Stimulated activated CD4-positive, alpha-beta T cell treated with anti-CD3 and anti-CD28 coated beads, TNF-alpha, amount 100 ng/mL, for 24 hours (primary cell): ENCODE data around the gene NPR2.
A peak's percentile ranks its signal among the peaks of the same experiment; 100 is the strongest.

ENCODE experiments used
- DNase-seq, 3 experiments: peaks; one replicate each; pipeline ENCODE4 v3.0.0-alpha.2; 2020; ENCODE audit warnings: low read depth in 3 of 3

Gene NPR2

DNA sequence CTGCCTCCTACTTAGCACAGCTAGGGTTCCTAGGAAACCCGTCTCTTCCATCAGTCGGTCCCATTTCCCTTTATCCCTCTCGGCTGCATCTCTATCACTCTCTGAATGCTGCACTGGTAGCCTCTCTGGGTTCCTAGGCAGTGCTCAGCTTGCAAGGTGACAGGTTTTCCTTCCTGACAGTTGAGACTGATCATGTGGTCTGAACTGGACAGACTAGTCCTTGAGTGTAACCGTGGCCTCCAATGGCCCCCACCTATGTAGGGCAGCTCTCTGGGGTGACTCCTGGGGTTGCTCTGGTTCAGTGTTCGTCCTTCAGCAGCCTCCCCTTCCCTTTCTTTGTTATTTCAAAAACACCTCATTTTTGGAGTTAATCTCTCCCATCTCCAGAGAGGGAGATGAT, 41.4 kb downstream of the NPR2 start:
- DNase-seq = no peak

DNA sequence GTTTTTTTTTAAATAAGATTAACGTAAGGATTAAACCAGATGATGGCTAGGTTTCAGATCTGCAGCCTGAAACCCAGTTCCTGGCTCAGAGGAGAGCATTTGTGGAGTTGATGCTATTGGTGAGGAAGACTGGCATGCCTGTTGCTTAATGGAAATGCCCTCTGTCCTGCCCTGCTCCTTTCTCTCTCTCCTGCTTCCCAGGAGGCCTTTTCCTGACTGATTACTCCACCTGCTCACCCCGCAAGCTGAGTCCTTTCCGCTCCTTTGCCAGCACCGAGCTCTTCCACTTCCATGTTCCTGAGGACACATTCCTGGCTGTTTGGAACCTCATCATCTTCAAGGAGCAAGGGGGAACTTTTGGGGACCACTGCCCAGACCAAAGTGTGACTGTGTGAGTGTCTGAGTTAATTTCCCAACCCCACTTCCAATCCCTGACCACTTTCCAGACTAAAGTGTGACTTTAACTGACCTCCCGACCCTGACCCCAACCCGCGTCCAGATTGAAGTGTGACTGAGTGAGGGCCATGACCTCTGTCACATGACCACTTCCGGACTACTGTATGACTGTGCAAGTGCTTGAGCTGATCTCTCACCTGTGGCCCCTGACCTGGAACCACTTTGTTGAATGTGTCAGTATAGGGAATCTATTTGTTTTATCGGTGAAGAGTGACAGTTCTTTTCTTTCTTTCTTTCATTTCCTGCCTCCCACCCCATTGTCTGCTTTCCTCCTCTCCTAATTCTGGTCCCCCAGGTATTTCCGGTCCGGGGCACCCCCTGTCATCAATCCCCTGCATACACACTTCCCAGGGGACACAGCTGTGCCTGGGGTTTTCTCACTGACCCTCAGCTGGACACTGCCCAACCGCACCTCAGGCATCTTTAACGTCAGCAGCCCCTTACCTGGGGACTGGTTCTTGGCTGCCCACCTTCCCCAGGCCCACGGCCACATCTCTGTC, 43.1 kb downstream of the NPR2 start:
- no peak for DNase-seq

DNA sequence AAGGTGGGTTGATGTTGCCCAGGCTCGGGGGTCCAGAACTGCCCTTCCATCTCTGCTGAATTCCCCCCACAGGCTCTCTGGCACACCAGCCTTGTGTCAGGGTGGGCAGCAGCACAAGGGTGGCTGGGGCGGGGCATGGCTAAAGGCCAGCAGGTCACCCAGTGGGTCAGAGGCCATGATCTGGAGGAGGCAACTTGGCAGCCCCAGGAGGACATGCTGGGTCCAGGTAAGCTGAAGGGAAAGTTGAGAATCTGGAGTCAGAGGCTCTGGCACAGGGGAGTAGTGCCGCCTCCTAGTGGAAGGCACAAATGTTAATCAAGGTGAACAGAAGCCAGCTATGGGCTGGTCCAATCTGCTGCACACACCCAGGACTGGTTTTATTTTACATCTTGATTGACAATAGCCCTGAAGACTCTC, 43.8 kb downstream of the NPR2 start:
- no peak for DNase-seq

DNA sequence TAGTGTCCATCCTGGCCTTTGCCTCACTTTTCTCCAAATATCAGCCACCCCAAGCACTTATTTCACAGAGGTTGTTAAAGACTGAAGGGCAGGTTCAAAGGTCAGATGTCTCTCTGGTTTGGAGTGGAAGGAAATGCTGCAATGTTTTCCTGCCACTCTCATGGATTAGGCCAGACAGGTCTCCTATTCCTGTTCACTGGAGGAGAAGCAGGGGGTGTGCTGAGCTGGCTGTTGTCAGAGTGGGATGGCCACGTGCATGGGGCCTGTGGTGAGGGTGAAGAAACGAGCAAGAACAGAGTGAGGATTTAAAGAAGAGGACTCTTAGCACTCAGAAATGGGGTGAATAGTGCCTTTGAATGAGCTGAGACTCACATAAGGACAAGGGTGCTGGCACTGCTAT, 44.4 kb downstream of the NPR2 start:
- DNase-seq = no peak

DNA sequence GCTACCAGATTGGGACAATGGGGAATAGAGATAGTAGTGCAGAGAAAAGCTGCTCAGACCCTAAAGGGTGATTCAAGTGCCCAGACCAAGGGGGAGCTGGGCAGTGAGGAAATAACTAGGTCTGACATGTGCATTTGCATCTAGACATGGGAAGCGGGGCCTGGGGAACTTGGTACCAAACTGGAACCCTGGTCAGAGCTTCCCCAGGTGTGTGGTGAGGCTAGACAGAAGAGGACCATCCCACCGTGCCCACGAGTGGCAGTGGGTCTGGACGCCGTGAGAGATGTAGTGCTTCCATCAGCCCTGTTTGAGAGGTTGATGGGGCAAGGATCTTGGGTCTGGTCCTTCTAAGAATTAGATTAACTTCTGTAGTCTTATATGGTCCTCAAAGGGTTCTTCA, 45.2 kb downstream of the NPR2 start:
- DNase-seq = no peak

DNA sequence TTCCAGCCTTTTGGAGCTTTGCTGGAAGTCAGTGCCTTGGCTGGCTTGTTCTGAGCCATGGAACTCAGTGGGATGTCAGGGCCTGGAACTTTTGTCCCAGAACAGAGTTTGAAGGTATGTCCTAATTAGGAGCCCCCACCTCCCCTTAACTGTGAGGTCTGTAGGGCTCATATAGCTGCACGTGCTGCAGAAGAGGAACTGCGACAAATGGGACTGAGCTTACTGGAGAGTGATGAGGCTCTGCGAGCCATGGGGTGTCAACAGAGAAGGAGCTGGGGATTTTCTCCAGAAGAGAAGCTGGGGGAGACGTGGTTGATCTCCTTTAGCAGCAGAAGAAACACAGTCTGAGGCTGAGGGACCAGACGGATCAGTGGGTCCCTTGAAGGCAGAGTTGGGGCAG, 48.5 kb downstream of the NPR2 start:
- no peak for DNase-seq

DNA sequence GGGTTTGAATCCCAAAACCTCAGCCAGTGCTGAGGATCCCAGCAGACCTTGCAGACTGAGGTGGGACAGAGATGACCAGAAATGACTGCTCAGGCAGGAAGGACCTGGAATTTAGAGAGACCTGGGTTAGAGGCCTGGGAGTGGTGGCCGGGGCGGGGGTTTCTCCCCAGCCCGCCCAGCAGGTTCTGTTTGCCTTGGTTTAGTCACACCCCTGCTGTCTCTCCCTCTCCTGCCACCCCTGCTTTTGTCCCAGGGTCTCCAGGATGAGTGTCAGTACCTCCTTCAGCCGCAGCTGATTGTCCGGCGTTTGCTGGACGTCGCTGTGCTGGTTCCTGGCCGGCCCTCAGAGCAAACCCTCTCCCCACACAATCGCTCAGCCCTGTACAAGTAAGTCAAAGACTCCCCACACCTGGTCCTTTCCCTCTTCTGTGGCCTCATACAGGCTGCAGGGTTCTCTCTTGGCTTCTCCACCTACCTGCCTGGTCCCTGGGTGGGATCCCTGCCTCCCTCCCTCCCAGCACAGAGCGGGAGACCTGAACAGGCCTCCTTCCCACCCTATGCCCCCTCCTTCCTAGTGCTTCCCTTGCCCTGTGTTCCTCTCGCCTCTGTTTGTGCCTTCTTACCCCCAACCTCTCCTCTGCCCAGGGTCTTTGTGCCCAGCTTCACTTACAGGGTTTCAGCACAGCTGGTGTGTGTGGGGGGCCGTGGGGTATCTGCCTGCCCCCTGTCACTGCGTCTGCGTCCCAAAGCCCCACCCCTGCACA, 49.7 kb downstream of the NPR2 start:
- no peak for DNase-seq

DNA sequence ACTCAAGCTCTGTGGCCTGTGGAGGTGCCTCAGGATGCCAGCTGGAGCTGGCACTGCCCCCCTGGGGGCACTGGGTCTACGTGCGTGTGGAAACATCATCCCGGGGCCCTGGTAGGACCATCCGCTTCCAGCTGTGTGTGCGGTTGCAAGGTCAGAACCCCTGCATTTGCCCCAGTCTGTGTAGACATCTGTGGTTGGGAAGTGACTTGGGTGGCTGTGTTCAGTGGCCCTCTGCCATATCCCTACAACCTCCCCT, 50.2 kb downstream of the NPR2 start:
- DNase-seq = no peak

DNA sequence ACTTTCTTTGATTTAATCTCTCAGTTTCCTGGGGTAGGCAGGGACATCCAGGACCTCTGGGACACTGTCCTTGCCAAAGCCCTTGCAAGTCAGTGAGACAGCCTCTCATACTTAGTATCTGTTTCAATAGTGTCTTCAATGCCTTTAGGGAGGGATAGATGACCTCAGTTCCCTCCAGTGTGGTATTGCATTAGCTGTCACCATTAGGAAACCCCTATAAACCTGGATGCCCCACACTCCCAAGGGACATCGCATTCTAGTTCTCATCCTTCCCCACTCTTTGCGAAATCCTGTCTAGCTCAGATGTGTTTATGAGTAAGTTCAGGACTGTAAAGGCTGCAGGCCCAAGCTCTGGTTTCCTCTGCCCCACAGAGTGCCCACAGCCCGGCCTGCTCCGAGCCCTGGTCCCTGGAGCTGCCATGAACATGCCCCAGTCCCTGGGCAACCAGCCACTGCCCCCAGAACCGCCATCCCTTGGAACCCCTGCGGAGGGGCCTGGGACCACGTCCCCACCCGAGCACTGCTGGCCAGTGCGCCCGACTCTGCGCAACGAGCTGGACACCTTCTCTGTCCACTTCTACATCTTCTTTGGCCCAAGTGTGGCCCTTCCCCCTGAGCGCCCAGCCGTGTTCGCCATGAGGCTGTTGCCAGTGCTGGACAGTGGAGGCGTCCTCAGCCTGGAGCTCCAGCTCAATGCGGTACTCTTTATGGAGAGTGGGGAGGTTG, 50.8 kb downstream of the NPR2 start:
- DNase-seq = no peak

DNA sequence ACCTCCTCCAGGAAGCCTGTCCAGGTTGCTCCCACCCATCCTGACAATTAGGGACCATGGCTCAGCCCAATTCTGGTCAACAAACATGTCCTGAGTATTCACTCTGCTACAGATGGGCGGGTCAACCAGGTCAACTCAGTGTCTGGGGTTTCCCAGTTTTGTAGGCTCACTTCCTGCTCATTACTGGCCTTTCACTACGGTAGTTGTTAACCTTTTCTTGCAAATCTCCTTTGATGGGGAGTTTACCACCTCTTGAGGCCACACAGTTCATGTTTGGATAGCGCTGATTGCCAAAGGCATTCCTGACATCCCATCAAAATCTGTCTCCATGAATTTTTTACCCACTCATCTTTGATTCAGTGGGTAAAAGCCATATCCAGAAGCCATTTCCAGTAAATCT, 51.4 kb downstream of the NPR2 start:
- DNase-seq = no peak

DNA sequence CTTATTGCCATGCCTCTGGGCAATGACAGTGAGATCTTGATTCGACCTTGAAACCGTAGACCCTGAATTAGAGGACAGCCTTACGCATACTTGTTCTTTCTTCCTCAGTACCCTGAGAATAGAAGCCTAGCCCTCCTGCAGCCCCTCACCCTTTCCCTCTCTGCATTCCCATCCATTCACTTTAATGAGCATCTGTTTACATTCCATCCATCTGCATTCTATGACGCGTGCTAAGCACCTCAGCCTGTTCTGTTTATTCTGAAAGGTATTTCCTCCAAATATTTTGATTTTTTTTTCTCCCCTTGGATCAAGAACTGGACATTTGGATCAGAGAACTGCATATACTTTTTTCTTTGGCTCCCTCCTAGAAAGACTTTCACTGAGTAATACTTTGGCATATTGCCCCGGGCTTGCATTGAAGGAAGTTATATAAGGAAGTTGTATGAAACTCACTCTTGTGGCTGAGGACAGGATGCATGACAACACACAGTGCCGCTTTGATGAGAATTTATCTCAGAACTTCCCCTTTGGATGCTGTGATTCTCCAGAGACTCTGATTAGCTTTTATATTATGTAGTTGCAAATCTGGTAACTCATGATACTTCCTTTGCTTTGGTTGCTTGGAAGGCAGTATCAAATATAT, 53.4 kb downstream of the NPR2 start:
- DNase-seq = no peak

DNA sequence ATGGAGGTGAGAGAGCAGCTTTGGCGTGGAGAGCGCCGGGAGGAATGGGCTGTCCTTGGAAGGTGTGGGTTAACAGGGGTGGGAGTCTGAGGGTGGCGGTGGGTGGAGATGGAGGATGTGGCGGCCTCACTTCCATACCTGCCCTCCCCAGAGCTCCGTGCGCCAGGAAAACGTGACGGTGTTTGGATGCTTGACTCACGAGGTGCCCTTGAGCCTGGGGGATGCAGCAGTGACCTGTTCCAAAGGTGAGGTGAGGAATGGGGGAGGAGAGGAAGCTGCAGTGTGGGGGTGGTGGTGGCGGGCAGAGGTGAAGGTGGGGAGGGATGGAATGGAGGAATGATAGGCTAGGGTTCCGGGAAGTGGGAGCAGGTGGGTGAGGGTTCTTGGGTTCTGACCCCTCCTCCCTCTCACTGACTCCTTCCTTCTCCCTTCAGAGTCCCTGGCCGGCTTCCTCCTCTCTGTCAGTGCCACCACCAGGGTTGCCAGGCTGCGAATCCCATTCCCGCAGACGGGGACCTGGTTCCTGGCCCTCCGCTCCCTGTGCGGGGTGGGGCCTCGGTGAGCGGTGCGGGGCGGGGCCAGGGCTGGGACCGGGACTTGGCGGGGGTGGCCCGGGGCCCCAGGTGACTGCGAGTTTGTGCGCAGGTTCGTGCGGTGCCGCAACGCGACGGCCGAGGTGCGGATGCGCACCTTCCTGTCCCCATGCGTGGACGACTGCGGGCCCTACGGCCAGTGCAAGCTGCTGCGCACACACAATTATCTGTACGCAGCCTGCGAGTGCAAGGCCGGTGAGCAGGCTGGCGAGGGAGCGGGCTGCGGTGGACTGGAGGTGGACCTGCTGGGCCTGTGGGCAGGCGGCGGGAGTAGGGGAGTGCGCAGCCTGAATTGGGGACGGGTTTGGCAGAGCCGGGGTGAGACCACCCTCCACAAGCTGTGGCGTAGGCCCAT, 54.7 kb downstream of the NPR2 start:
- DNase-seq = no peak

DNA sequence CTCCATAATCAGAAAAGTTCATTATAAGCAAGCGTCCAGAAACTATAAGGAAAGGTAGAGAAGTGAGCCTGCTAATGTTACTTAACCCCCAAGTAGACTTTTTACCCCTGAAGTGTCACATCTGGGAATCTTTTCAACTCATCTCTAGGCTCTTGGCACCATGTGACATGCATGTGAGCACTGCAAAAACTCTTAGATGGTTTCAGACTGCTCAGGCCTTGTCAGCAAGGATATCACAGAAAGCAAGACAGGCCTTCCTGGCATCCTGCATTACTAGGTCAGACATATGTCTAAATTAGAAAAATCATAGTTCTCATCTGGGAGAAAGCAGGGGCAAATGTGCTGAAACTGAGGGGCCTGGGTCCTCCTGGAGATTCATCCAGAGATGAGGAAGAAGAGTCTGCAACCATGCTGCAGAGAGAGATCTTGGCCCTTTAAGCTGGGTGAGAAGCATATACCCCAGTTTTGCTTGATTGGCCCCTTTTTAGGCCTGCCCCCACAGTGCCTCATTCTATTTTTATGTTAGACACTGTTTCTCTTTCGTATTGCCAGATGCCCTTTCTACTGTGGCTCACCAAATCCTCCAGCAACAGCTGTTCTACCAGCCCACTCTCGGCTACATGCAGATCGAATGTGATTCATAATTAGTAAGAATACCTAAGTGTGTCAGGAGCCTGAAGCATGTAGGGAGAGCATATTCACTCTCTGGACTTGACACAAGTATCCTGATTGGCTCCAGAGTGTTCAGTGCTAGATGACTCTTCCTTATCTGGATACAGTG, 56.6 kb downstream of the NPR2 start:
- DNase-seq = peak in 1 of 3 experiments; percentile 24

DNA sequence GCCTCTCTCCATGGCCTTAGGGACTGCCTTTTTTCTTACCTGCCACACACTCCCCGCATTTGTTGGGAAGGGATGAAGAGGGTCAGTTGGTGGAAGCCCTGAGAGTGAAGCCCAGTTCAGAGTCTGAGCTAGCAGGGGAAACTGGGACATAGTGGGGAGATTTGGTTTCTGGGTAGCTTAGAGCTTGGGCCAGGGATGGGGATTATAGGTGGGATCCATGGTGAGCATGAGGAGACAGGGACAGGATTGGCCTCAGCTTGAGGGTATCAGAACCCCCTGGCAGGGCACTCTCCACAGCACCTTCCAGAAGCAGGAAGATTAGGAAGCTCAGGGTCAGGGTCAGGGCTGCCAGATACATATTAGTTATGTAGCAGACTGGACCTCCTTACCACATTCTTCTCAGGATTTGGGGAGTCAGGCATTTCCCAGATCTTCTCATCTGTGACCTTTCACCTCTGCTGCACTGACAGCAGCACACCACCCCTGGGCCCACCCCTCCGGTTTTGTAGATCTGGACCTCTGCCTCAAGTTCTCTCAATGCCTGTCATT, 61.0 kb downstream of the NPR2 start:
- no peak for DNase-seq

DNA sequence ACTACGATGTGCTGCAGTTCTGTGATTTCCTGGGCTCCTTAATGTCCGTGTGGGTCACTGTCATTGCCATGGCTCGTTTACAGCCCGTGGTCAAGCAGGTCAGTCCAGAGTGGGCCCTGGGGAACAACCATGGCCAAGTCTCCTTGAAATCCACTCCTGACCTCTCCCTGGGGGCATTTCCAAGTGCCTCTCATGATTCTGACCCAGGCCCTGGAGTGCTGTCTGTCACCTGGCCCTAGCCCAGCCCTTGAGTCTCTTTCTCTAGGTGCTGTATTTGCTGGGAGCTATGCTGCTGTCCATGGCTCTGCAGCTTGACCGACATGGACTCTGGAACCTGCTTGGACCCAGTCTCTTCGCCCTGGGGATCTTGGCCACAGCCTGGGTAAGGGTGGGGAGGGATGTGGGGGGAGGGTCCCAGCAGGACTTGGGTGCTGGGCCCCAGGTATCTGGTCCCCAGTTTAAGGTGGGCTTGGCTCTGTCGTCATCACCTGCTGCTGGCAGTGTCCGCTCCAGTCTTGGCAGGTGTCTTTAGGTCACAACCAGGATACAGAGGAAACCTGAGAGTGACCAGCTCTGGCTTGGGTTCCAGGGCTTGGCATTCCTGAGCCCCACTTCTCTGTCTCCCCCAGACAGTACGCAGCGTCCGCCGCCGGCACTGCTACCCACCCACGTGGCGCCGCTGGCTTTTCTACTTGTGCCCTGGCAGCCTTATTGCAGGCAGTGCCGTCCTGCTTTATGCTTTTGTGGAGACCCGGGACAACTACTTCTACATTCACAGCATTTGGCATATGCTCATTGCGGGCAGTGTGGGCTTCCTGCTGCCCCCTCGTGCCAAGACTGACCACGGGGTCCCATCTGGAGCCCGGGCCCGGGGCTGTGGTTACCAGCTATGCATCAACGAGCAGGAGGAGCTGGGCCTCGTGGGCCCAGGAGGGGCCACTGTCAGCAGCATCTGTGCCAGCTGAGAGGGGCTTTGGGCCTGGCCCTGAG, 61.8 kb downstream of the NPR2 start:
- DNase-seq = no peak

DNA sequence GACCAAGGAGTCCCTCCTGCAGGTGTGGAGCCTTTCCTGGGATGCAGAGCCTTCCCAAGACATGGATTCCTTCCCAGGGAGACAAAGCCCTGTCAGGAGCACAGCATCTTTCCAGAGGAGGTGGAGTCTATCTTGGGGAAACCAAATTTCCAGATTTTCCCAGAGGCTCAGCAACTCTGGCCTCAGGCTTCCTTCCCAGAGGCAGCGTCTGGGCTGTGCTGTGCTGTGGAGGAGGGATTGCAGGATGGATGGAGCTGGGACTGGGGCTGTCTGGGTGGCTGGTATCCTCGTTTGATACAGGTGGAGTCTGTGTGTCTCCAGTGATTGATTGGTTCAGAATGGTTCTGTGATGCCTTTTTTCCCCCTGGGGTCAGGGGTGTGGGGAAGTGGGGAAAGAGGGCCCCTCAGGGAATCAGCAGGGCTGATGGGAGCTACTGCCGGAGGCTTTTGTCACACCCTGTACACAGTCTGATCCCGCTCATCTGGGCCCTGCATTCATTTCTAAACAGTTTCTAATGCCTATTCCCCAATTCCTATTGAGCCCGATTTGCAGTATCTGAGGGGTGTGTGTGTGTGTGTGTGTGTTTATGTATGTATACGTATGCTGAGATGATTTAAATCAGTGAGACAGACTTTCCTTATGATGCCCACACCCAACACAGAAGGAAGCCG, 62.8 kb downstream of the NPR2 start:
- DNase-seq = no peak

DNA sequence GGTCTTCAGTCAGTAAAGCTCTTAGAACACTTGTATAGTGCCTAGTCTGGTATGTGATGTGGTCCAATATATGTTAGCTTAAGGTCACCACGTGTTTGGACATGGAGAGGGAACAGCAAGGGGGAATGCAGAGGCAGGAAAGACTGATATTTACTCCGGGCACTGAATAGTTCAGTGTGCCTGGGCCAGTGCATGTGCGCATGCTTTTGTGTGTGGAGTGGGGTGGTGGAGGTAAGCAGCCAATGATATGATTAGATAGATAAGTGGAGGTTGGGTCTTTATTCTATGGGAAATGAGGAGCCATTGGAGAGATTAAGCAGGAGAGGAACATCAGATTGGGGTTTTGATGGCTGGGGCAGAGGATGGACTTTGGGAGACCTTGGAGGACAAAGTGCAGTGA, 64.8 kb downstream of the NPR2 start:
- DNase-seq = no peak

DNA sequence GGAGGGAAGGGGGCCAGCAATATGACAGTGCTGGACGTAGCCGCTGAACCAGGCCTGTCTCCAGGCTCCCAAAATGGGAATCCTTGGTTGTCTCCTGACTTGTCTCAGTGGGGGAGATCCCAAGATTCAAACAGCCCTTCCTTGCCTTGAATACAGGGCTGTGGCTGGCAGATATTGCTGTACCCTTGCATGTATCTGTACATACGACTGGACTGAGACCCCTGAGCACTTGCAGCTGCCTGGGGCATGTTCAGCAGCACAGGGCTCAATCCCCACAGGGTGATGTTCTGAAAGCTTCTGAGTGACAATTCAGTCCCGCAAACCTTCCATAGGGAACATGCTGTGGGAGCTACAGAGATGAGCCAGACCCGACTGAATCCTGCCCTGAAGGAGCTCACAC, 65.5 kb downstream of the NPR2 start:
- DNase-seq = no peak
